ENCODE measurements around the gene LRRN3. TPM values are rescaled to one million over a fixed set of nuclear protein-coding genes. Genes with fewer than 3 reads are reported as not detected.

Gene LRRN3
- 0.19 TPM in 1 of 2 replicates, not detected in the other for total RNA-seq

GRCh38 chr7:111090846-111091245 lies at the start of gene LRRN3:
Gene LRRN3 (plus strand): TSS chr7:111091127. CDS start chr7:111122773, 31,646 bp downstream.

